HG03095 (cell line): ENCODE data around the gene ULBP2.
"Not testable (repeated sequence)": the region's sequence is repeated elsewhere in the genome, so short reads cannot be mapped to it uniquely, and the experiment has no call there.

Experiments used
- ATAC-seq: cut with Tn5 transposase; IDR thresholded peaks from one replicate; pipeline ENCODE4 v1.9.1; 2021; ENCODE audit warnings: moderate library complexity; ENCODE audit not compliant: unreplicated experiment

ULBP2 gene

GRCh38 chr6:149925974-149926777, 15.6 kb upstream of the ULBP2 start:
- ATAC-seq: no peak

GRCh38 chr6:149927025-149927424, 14.8 kb upstream of the ULBP2 start:
- ATAC-seq: not testable (repeated sequence)

DNA sequence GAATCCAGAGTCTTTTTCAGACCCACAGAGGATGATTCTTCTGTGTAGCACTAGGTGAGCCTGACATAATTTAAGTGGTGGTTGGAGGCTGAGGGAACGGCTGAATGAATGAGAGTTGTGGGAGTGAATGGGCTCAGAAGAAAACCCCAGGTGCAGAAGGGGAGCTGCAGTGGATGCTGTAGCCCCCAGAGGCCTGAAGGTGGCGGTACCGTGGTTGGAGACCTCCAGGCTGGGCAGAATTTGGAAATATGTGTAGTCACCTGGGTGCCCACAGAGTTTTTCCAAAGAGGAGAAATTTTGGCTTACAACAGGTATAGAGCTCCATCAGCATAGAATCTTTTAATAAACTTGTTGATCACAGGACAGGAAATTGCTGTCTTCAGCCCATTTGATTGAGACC, 12.4 kb upstream of the ULBP2 start:
- no peak for ATAC-seq

GRCh38 chr6:149931501-149931900, 10.3 kb upstream of the ULBP2 start:
- ATAC-seq: no peak

DNA sequence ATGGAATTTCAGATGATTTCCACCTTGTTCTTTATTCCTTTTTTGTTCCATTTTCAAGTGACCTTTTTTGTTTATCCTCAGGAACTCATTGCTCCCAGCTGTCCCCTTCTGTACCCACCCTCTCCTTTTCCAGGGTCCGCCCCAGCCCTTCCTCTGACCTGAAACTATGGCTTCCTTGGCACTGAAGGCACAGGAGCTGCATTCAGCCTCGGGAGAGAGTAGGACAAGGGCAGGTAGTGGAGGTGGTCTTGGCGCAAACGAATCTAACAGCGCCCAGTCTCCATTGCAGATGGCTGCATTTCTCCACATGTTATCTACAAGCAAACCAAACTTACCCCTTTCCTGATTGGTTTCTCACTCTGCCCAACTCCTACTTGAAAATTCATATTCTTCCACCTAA, 8.8 kb upstream of the ULBP2 start:
- no peak for ATAC-seq

- ATAC-seq: no peak
These were observed 8.4 kb upstream of the ULBP2 start for GRCh38 chr6:149933461-149933860.

DNA sequence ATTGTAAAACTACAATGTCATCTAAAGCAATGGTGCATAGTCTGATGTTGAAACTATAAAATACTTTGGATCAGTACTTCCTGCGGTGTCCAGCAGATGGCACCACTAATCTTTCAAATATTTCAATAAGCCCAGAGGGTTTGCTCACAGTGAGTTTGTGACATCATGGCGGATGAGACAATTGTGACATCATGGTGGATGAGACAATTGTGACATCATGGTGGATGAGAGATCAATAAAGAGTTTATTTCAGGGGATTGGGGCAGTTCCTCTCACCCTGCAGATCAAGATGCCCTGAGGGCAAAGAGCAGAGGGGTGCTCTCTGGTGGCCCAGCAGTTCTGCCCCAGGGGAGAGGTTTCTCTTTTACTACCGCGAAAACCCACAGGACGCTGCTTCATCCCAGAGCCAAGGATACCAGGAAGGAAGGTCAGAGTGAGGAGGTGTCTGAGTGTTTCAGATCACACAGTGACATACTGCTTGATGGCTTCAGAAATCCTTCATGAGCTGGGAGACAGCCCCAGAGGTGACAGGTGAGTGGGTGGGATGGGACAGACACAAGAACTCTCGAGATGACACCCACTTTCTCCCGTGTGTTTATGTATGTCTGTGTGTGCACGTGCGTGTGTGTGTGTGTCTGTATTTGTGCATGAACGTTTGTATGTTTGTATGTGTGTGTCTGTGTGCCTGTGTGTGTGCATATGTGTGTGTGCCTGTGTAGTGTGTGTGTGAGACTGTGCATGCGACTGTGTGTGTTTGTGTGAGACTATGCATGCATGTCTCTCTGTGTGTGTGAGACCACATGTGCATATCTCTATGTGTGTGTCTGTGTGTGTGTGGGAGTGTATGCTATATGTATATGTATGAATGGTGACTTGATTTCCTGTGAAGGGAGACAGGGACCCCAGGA, 7.3 kb upstream of the ULBP2 start:
- ATAC-seq: no peak

- no peak for ATAC-seq
These were observed 6.6 kb upstream of the ULBP2 start for GRCh38 chr6:149935246-149935645.

- ATAC-seq: no peak
These were observed 6.1 kb upstream of the ULBP2 start for GRCh38 chr6:149935668-149936067.

- no peak for ATAC-seq
These were observed 5.1 kb upstream of the ULBP2 start for GRCh38 chr6:149936743-149937142.

GRCh38 chr6:149938013-149938570, 3.7 kb upstream of the ULBP2 start:
- ATAC-seq: not testable (repeated sequence)

GRCh38 chr6:149938571-149939355, 3.1 kb upstream of the ULBP2 start:
- ATAC-seq: peak; percentile 87

DNA sequence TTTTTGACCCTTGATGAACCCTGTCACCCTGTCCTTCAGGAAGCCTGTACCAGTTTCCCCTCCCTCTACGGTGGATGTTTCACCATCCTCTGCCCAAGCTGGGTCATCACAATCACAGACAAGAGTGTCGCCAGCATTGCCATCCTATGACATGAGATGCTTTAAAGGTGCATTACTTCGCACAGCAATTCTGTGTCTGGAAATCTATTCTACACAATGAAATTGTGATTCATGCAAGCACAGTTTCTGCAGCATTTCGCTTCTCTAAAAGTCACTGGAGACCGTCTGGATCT, 2.5 kb upstream of the ULBP2 start:
- ATAC-seq: no peak

- ATAC-seq: no peak
These were observed 1.7 kb upstream of the ULBP2 start for GRCh38 chr6:149939909-149940671.

DNA sequence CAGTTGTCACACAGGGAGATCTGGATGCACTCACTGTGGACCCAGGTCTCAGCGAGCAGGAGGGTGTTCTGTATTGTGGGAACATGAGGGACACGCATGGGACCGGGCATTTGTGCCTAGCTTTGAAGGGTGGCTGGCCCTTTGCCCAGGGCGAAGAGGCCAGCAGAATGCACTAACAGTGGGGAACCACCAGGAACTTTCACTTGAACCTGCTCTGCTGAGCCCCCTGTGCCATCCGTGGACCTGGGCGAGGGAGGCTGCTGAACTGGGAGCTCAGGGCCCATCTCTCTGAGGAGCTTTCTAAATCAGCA, 1.2 kb upstream of the ULBP2 start:
- no peak for ATAC-seq

GRCh38 chr6:149942461-149942829, 631 bp downstream of the ULBP2 start:
- no peak for ATAC-seq

DNA sequence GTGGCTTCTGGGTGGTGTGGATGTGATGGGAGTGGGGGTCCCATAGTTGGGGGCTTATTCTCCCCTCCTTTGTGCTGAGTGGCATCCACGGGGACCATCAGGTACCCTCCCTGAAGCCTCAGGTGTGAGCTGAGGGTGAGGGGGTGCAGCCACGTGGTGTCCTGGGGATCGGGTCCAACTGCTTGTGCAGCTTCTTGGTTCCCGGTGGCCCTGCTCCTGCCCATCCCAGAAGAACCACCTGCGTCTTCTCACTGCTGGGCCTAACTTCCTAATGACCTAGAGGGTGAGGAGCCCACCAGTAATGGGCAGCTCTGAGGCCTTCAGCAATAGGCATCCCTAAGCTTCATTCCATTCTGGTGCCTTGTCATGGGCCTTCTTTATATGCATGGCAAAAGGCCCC, 1.5 kb downstream of the ULBP2 start:
- not testable (repeated sequence) for ATAC-seq

DNA sequence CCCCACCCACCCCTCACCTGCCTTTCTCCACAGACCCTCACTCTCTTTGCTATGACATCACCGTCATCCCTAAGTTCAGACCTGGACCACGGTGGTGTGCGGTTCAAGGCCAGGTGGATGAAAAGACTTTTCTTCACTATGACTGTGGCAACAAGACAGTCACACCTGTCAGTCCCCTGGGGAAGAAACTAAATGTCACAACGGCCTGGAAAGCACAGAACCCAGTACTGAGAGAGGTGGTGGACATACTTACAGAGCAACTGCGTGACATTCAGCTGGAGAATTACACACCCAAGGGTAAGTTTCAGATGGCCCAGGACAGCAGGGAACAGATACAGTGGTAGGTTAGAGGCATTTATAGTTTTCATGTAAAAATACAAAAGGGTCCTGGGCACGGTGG, 3.5 kb downstream of the ULBP2 start:
- not testable (repeated sequence) for ATAC-seq

DNA sequence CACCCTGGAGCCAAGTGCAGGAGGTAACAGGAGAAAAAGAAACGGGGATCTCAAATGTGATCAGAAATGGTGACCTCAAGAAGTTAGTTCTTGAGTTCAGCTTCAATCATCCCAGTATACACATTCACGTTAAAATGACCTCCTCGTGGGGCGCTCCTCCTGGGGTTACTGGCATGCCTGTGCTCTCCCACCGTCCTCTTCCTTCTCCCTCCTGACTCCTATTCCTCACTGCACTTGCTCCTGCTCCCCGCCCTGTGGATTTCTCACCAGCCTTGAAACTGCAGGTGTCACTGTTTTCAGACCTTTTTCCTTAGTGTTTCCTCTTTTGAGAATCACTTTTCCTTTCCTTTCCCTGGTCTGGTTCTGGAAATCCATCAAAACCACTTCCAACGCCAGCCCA, 4.8 kb downstream of the ULBP2 start:
- ATAC-seq: not testable (repeated sequence)

DNA sequence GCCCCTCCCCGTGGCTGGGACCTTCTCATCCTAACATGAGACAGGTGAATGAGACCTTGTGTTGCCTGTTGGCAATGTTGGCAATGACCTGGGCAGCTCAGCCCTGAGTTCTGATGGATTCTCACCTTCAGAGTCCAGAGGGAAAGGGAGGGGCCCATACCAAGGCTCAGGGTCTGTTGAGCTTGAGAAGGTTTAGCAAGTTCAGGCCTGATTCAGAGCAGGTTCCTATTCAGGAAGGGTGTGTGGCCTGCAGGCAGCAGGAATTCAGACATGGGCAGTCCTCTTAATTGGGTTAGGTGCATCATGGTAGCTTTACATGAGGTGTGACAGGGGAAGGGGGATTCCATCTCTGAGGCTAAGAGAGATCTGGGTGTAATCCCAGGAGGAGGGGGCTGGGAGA, 5.7 kb downstream of the ULBP2 start:
- not testable (repeated sequence) for ATAC-seq

- no peak for ATAC-seq
These were observed 6.2 kb downstream of the ULBP2 start for GRCh38 chr6:149948011-149948410.
